HG03108 (cell line): ENCODE results near the gene ATRNL1.
A peak's percentile ranks its signal among the peaks of the same experiment; 100 is the strongest.

Source experiments
- ATAC-seq: cut with Tn5 transposase; IDR thresholded peaks from one replicate; pipeline ENCODE4 v1.9.1; 2021; ENCODE audit warnings: moderate library complexity; ENCODE audit not compliant: unreplicated experiment

Gene ATRNL1, protein sequence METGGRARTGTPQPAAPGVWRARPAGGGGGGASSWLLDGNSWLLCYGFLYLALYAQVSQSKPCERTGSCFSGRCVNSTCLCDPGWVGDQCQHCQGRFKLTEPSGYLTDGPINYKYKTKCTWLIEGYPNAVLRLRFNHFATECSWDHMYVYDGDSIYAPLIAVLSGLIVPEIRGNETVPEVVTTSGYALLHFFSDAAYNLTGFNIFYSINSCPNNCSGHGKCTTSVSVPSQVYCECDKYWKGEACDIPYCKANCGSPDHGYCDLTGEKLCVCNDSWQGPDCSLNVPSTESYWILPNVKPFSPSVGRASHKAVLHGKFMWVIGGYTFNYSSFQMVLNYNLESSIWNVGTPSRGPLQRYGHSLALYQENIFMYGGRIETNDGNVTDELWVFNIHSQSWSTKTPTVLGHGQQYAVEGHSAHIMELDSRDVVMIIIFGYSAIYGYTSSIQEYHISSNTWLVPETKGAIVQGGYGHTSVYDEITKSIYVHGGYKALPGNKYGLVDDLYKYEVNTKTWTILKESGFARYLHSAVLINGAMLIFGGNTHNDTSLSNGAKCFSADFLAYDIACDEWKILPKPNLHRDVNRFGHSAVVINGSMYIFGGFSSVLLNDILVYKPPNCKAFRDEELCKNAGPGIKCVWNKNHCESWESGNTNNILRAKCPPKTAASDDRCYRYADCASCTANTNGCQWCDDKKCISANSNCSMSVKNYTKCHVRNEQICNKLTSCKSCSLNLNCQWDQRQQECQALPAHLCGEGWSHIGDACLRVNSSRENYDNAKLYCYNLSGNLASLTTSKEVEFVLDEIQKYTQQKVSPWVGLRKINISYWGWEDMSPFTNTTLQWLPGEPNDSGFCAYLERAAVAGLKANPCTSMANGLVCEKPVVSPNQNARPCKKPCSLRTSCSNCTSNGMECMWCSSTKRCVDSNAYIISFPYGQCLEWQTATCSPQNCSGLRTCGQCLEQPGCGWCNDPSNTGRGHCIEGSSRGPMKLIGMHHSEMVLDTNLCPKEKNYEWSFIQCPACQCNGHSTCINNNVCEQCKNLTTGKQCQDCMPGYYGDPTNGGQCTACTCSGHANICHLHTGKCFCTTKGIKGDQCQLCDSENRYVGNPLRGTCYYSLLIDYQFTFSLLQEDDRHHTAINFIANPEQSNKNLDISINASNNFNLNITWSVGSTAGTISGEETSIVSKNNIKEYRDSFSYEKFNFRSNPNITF (N-terminal part only)

GRCh38 chr10:115093286-115093775 lies at the start of gene ATRNL1:
Gene ATRNL1 (plus strand): TSS chr10:115093365. CDS start chr10:115093751, 386 bp downstream.
- peak; percentile 56 for ATAC-seq

- no peak for ATAC-seq
Observed at GRCh38 chr10:115043719-115044118, 49.4 kb upstream of the ATRNL1 start.

DNA sequence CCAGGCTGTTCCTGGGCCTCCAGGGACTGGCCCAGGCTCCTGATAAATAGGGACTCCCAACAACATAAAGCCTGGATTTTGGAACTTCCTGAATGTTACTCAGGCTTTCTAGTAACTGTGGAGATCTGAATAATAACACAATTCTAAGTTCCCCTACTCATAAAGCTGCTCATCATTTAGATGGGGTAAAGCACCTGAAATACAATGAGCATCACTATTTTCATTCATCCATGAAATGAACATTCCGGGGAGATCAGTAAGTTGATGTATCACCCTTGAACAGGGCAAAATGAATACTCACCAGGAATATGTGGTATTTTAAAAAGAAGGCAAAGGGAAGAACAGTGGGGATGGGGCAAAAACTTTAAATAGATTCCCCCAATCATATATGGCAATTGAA lies 48.3 kb upstream of the ATRNL1 start:
- ATAC-seq: no peak

GRCh38 chr10:115045499-115045898 lies 47.7 kb upstream of the ATRNL1 start:
- no peak for ATAC-seq

DNA sequence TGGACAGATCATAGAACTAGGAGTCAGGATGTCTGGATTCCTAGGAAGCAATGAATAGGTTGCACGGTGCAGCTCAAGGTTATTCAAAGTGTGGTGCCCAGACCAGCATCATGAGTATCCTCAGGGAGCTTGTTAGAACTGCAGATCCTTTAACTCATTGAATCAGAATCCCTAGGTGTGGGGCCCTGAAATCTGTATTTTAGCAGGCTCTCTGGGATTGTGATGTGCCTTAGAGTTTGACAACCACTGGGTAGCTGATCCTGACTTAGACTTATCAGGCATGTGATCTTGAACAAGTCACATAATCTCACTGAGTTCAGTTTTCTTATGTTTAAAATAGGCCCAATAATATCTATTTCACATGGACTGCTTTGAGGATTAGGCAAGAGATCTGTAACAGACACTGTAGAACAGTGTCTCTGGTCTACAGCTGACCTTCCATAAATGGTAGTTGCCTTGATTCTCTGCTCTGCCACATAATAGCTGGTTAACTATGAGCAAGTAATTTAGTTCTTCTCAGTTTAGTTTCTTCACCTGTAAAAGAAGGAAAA lies 46.4 kb upstream of the ATRNL1 start:
- no peak for ATAC-seq

DNA sequence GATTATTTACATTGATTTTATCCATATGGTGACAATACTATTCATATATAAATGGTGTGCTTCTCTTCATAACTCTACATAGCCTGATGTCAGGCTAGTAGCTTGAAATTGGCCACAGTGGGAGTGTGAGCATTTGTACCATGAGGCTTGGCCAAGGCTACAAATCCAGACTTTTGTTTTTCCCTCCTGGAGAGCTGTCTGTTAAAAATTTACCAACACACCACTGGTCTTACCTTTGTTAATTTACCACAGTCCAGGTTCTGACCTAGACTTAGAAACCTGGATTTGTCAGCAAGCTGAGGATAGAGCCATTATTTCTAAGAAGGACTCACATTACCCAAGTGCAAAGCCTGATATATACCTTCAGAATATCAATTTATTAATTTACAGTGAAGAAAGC lies 45.5 kb upstream of the ATRNL1 start:
- no peak for ATAC-seq

DNA sequence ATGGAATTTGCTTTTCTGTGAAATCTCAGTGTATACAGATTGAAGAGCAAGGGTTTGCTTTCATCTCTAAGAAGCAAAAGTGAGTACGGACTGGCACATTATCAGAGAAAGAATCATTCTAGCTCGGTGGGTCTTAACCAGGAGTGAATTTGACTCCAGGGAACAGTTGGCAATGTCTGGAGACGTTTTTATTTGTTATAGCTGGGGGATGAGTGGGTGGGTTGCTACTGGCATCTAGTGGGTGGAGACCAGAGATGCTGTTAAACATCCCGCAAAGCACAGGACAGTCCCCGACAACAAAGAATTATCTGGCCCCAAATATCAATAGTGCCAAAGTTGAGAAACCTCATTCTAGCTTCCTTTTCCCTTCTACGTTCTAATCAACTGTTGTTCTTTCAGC lies 43.8 kb upstream of the ATRNL1 start:
- no peak for ATAC-seq

GRCh38 chr10:115049960-115050359 lies 43.2 kb upstream of the ATRNL1 start:
- no peak for ATAC-seq

DNA sequence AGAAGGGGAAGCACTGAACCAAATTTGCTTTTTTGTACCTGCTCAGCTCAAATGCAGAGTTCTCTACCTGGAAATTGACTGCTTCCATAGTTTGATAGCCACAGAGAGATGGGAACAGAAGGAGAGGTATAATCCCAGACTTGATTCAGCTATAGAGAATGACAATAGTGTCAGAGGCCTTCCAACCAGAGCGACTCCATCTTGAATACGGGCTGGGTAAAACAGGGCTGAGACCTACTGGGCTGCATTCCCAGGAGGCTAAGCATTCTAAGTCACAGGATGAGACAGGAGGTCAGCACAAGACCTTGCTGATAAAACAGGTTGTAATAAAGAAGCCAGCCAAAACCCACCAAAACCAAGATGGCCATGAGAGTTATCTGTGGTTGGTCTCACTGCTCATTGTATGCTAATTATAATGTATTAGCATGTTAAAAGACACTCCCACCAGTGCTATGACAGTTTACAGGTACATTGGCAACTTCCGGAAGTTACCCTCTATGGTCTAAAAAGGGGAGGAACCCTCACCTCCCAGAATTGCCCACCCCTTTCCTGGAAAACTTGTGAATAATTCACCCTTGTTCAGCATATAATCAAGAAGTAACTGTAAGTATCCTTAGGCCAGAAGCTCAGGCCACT lies 42.7 kb upstream of the ATRNL1 start:
- no peak for ATAC-seq

DNA sequence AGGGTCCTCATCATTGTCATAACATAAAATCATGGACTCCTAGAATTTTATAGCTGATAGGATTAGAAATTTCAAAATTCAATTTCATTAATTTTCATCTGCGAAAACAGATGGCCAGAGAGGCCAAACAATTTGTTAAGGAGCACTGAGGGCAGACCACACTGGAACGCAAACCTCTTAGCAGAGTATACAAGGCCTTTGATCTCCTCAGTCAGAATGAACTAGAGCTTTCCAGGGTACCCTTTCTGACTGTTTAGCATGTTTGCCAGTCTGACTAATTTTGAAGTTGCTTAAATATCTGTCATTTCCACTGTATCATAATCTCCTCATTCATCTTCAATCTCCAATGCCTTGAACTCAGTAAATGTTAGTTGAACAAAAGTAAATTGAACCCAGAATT lies 41.9 kb upstream of the ATRNL1 start:
- ATAC-seq: no peak

DNA sequence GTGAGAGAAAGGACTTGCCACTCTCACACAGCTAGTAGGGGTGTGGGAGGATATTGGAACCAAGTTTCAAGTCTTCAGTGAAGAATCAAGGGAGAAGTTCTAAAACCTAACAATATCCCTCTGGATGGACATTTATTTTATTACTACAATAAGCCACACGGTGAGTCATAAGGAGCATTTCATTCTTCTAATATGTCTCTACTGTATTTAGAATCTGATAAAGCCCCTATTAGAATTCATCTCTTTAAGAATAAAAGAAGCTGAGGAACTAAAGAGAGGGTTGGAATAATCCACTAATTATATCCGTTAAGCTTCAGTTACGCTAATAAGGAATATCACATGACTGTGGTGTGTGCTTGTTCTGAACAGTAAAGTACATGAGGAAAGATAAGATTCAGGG lies 40.9 kb upstream of the ATRNL1 start:
- ATAC-seq: no peak

GRCh38 chr10:115052728-115053127 lies 40.4 kb upstream of the ATRNL1 start:
- no peak for ATAC-seq

- ATAC-seq: no peak
Observed at GRCh38 chr10:115056186-115056585, 37.0 kb upstream of the ATRNL1 start.

DNA sequence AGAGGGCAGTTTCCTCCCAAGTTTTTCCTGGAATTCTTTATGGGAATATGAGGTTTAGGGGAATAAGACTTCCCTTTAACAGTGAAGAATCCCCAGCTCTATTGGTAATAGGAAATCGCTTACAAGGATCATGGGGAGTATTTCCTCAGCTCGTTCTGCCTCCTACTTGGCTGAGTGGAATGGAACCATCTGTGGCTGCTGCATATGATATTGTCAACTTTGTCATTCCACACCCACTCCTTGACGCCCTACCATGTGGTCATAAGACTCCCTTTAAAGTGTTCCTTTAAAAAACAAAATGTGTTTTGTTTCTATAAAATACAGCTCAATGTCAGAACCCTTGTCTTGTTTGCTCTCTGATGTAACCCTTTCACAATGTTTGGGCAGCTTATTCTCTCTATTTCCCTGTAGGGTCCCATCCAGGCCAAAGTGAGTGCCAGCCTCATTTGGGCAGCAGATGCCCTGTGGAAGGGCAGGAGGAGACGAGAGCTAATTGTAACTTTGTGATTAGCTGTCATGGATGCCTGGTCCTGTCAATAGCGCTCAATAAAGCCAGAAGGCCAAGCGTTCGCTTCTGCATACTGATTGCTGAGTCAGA lies 33.8 kb upstream of the ATRNL1 start:
- no peak for ATAC-seq

DNA sequence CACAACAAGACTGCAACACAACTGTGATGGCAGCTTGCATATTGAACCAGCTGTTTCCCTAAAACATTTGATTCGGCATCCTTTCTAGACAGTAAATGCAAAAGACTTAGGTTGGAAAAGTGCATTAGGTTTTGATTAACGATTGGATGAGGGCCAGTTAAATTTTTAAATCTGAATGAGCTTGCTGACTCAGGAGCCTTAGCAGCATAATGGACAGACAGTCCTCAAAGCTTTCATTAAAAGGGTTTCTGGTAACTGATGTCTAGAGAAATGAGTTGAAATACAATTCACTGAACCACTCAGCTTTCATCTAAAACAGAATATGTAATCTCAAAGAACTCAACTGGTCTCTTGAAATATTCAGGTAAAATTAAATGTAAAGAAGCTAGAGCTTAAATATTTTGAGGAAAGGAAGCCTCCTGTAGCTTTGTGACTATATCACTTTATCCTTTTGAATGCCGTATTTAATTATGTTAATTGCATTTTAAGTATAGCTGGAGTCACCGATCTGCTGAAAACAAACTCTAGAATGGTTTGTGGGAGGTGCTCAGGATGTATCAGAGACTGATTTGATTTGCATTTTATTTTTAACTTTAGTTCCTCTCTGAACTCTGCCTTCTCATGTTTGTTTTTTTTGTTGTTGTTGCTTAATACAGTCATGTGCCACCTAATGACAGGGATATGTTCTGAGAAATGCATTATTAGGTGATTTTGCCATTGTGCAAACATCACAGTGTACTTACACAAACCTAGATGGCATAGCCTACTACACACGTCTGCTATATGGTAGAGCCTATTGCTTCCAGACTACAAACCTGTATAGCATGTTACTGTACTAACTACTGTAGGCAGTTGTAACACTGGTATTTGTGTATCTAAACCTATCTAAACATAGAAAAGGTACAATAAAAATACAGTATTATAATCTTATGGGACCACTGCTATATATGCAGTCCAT lies 29.2 kb upstream of the ATRNL1 start:
- no peak for ATAC-seq

DNA sequence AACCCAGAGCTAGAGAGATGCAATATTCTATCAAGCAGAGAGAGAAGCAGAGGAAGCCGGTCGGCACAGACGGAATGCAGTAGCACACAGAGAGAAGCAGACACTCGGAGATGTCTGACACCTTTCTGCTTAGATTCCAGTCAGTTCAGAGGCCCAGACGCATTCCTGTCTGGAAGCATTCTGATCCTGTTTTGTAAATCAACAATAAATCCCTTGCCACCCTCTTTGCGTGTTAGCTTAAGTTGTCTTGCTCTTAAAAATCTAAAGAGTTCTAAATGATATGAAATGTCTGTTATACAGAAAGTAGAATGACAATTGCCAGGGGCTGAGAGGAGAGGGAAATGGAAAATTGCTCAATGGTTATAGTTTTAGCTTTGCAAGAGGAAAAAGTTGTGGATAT lies 27.4 kb upstream of the ATRNL1 start:
- no peak for ATAC-seq

GRCh38 chr10:115066528-115066927 lies 26.6 kb upstream of the ATRNL1 start:
- no peak for ATAC-seq

- ATAC-seq: no peak
Observed at GRCh38 chr10:115073796-115074195, 19.4 kb upstream of the ATRNL1 start.

DNA sequence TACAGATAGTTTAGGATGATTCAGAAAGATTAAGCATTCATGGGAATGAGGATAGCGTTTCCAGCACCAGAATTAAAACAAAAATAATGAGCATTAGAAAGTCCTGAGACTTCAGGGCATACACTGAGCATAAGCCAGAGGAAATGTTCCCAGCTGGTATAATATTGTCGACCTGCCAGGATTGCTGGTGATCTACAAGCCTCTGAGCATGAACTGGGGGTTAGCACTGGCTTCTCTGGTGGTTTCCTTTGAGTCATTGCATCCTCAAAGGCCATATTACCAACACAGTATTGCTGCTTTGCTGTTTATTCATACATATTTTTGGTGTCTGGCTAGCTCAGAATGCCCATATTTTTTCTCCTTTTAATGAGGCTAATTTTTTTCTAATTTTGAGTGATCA lies 10.7 kb upstream of the ATRNL1 start:
- no peak for ATAC-seq
